Panc1 (cell line): ENCODE measurements around the gene ATXN1L.

ENCODE experiments used
- CTCF ChIP-seq: fragments of 450-650 bp; IDR thresholded peaks from 2 replicates; pipeline ENCODE4 v1.5.1; 2017; ENCODE audit warnings: mild to moderate bottlenecking
- POLR2AphosphoS5 ChIP-seq: IDR thresholded peaks from 2 replicates; pipeline ENCODE4 v1.6.1; 2012; ENCODE audit warnings: mild to moderate bottlenecking, low read depth, low read length, moderate library complexity
- REST ChIP-seq, 2 experiments: IDR thresholded peaks; 2 replicates each; pipeline ENCODE4 v1.6.1; 2011 to 2012; ENCODE audit warnings: low read depth in 2 of 2, control low read depth in 1 of 2, low read length in 1 of 2, mild to moderate bottlenecking in 1 of 2, moderate library complexity in 1 of 2; ENCODE audit not compliant: insufficient read depth in 1 of 2
- SIN3A ChIP-seq: IDR thresholded peaks from 2 replicates; pipeline ENCODE4 v1.6.1; 2012; ENCODE audit warnings: low read depth, mild to moderate bottlenecking, low read length, moderate library complexity, borderline replicate concordance; ENCODE audit not compliant: insufficient read depth

GRCh38 chr16:71865173-71865863, 19.5 kb downstream of the ATXN1L start:
- TF ChIP-seq CTCF (no peak), SIN3A (no peak), REST (IDR thresholded peaks at IDR 0.05; ENCODE audit: insufficient read depth in 1 of 2, low read depth in 2 of 2, low read length in 1 of 2) (no peak), POLR2AphosphoS5 (no peak)
